ENCODE measurements around the gene OTOP3.
"Not testable (repeated sequence)": the region's sequence is repeated elsewhere in the genome, so short reads cannot be mapped to it uniquely, and the experiment has no call there.

Gene OTOP3

DNA sequence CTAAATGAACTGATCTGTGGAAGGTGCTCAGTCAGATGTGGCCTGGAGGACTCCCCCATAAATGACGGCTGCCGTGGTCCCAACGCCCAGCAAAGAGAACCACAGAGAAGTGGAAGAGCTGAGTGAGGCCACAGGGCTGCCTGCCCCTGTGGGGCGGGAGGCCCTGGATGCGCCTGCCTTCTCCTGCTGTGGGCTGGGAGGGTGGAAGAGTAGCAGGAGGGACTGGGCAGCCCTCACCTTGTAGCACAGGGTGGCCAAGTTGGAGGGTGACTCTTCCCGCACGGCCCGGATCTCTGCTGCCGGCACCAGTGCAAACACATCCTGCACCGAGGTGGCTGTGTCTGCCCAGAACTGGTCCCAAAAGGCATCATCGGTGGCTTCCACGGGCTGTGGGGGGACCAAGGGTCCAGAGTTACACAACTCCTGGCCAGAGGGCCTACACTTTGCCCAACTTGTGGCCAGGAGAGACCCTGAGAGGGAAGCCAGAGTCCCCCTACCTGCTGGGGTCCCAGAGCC, 28.6 kb downstream of the OTOP3 start:
- no peak overlapping the region for H3K9ac ChIP-seq (ENCODE audit: low read depth, low read length)
- no peaks in the 10 kb centered on the region for H3K9me3 ChIP-seq (ENCODE audit: control insufficient read depth, insufficient read depth, low read length)
- no peaks in the 10 kb centered on the region for H3K36me3 ChIP-seq (ENCODE audit: control insufficient read depth, insufficient read depth, low read length)
- no peak overlapping the region for H3K27ac ChIP-seq (ENCODE audit: low read depth, low read length)
- peaks cover 9% of the 10 kb centered on the region; the same call in 1 of the 2 replicates for H3K4me1 ChIP-seq (ENCODE audit: control insufficient read depth, insufficient read depth, low read length)
- peaks cover 4% of the 10 kb centered on the region; the same call in 1 of the 2 replicates for H3K27me3 ChIP-seq (ENCODE audit: control insufficient read depth, insufficient read depth, low read length)
- no peak overlapping the region for H3K4me3 ChIP-seq (ENCODE audit: low read depth, low read length)

DNA sequence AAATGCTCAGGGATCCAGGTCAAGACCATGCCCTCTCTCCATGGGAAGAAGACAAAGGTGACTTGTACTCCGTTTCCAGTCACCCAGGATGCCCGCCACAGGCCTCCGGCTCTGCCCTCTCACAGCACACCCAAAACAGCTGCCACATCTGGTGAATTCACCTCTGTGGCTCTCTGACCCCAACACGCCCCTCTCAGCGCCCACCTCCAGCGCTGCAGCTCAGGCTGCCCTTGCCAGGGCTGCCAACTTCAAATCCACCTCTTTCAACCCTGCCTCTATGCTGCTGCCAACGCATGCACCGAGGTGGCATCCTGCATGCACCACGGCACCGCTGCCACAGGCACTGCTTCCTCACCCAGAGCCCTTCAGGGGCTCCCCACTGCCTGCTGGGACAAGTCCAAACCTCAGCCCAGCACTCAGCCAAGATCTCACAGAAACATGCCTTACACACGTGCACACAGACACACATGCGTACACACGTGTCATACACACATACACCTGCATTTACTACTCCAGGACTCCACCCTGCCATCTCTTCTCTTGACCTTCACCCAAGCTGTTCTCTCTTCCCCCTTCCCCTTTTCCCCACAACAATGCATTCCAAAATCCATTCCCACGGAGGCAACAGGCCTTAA, 29.4 kb downstream of the OTOP3 start:
- Histone ChIP-seq H3K4me1 (ENCODE audit: control insufficient read depth, insufficient read depth, low read length) (peaks cover 9% of the 10 kb centered on the region; the same call in 1 of the 2 replicates), H3K9ac (ENCODE audit: low read depth, low read length) (no peak overlapping the region), H3K36me3 (ENCODE audit: control insufficient read depth, insufficient read depth, low read length) (no peaks in the 10 kb centered on the region), H3K27me3 (ENCODE audit: control insufficient read depth, insufficient read depth, low read length) (no peaks in the 10 kb centered on the region), H3K27ac (ENCODE audit: low read depth, low read length) (no peak overlapping the region), H3K4me3 (ENCODE audit: low read depth, low read length) (no peak overlapping the region), H3K9me3 (ENCODE audit: control insufficient read depth, insufficient read depth, low read length) (no peaks in the 10 kb centered on the region)

DNA sequence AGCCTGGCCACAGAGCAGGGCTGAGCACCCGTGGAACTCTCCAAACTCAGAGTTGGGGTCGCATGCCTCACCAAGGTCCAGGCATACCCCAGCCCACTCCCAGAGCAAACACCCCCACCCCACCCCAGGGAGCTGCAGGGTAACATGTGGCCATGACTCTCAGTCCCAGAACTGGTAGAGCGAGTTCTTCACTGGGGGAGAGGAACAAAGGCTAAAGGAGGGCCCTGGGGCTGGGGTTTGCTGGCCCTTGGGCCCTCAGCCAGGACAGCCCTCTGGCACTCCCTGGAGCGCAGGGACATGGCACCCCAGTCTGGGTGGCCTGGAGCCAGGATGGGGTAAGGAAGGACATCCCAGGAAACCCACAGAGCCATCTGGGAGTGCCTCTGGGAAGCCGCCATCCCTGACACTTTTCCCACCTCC, 32.7 kb downstream of the OTOP3 start:
- no peak overlapping the region for H3K9ac ChIP-seq (ENCODE audit: low read depth, low read length)

DNA sequence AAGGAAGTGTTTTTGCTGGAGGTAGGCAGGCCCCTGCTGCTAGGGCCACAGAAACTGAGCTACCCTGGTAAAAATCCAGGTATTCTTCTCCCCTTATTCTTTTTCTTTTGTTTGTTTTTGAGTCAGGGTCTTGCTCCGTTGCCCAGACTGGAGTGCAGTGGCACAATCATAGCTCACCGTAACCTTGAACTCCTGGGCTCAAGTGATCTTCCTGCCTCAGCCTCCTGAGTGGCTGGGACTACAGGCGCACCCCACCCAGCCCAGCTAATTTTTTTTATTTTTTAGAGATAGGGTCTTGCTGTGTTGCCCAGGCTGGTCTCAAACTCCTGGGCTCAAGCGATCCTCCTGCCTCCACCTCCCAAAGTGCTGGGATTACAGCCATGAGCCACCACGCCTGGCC, 33.8 kb downstream of the OTOP3 start:
- not testable (repeated sequence) for H3K4me3 ChIP-seq (ENCODE audit: low read depth, low read length); H3K4me1 ChIP-seq (ENCODE audit: control insufficient read depth, insufficient read depth, low read length); H3K9me3 ChIP-seq (ENCODE audit: control insufficient read depth, insufficient read depth, low read length); H3K27ac ChIP-seq (ENCODE audit: low read depth, low read length); H3K9ac ChIP-seq (ENCODE audit: low read depth, low read length); H3K36me3 ChIP-seq (ENCODE audit: control insufficient read depth, insufficient read depth, low read length)
- H3K27me3 ChIP-seq (ENCODE audit: control insufficient read depth, insufficient read depth, low read length), result peaks cover 39% of the 10 kb centered on the region

More for the DNA sequence above, 32.7 kb downstream of the OTOP3 start:
- no peak overlapping the region for H3K27ac ChIP-seq (ENCODE audit: low read depth, low read length)
- H3K36me3 ChIP-seq (ENCODE audit: control insufficient read depth, insufficient read depth, low read length), result no peaks in the 10 kb centered on the region
- H3K27me3 ChIP-seq (ENCODE audit: control insufficient read depth, insufficient read depth, low read length), result peaks cover 27% of the 10 kb centered on the region
- H3K9me3 ChIP-seq (ENCODE audit: control insufficient read depth, insufficient read depth, low read length), result no peaks in the 10 kb centered on the region
- H3K4me1 ChIP-seq (ENCODE audit: control insufficient read depth, insufficient read depth, low read length), result peaks cover 9% of the 10 kb centered on the region
- H3K4me3 ChIP-seq (ENCODE audit: low read depth, low read length), result no peak overlapping the region

DNA sequence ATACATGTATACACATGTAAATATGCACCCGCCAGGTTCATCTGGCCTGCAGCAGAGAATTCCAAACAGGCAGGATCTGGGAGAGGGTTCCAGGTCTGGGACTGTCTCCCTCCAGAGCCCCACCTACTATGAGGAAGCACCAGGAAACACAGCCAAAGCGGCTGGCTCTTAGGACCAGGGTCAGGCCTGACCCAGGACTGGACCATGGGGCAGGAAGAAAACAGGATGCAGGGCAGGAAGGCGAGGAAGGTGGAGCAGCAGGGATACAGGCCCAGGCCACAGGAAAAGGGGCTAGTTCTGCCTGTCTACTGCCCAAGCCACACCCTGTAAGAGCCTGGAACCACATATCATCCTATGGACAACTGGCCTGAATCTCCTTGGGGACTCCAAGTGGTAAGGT, 34.7 kb downstream of the OTOP3 start:
- peaks cover 9% of the 10 kb centered on the region for H3K4me1 ChIP-seq (ENCODE audit: control insufficient read depth, insufficient read depth, low read length)
- H3K27ac ChIP-seq (ENCODE audit: low read depth, low read length), result no peak overlapping the region
- H3K36me3 ChIP-seq (ENCODE audit: control insufficient read depth, insufficient read depth, low read length), result no peaks in the 10 kb centered on the region
- H3K9ac ChIP-seq (ENCODE audit: low read depth, low read length), result no peak overlapping the region
- peaks cover 48% of the 10 kb centered on the region for H3K27me3 ChIP-seq (ENCODE audit: control insufficient read depth, insufficient read depth, low read length)
- H3K9me3 ChIP-seq (ENCODE audit: control insufficient read depth, insufficient read depth, low read length), result no peaks in the 10 kb centered on the region
- no peak overlapping the region for H3K4me3 ChIP-seq (ENCODE audit: low read depth, low read length)

DNA sequence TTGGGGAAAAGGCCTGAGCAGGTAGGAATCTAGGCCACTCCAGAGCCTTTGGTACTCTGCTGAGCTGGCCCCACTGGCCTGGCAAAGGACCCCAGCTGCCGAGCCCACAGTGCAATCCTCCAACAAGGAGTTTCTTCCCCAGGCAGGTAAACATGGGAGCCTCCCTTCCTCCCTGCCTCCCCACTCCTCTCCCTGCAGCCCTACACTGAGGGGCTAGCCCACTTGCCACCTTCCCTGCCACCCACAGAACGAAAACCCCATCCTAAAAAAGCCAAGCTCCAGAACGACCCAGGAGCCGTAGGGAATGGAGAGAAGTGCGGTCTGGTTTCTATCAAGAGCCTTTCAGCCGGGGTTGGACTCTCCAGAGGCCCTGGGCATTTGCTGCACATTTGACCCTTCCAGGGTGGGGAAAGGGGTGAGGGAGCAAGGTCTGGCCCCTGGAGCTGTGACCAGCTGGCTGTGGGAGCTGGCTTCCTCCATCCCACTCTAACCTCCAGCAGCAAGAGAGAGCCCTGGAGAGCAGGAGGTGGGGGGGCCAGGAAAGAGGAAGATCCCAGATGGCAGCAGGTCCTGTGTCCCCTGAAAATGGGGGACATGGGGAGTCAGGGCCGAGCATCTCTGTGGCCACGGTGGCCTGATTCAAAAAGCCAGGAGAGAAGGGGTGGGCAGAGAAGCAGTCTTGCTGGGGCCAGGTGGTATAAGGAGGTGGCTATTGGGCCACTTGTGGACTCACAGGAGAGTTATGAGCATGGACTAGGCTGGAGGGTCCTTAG, 35.6 kb downstream of the OTOP3 start:
- H3K4me3 ChIP-seq (ENCODE audit: low read depth, low read length), result peak overlapping the region; percentile 69; the same call in 1 of the 2 replicates
- H3K27me3 ChIP-seq (ENCODE audit: control insufficient read depth, insufficient read depth, low read length), result peaks cover 49% of the 10 kb centered on the region

DNA sequence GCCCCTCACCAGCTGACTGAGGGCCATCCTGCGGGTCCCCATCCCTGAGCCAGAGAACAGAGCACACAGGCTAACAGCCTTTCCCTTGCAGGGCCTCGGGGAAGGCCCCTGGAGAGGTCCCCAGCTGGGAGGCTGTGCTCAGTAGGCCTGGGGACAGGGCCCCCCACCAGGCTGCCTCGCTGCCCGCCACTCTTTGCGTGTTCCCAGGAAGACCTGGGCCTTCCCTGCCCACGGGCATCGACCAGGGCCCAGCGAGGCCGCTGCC, 36.1 kb downstream of the OTOP3 start:
- no peaks in the 10 kb centered on the region for H3K36me3 ChIP-seq (ENCODE audit: control insufficient read depth, insufficient read depth, low read length)
- peaks cover 9% of the 10 kb centered on the region for H3K4me1 ChIP-seq (ENCODE audit: control insufficient read depth, insufficient read depth, low read length)
- peak overlapping the region; percentile 69 for H3K4me3 ChIP-seq (ENCODE audit: low read depth, low read length)
- no peak overlapping the region for H3K9ac ChIP-seq (ENCODE audit: low read depth, low read length)
- H3K9me3 ChIP-seq (ENCODE audit: control insufficient read depth, insufficient read depth, low read length), result no peaks in the 10 kb centered on the region
- H3K27ac ChIP-seq (ENCODE audit: low read depth, low read length), result no peak overlapping the region
- H3K27me3 ChIP-seq (ENCODE audit: control insufficient read depth, insufficient read depth, low read length), result peaks cover 49% of the 10 kb centered on the region

More for the DNA sequence above, 35.6 kb downstream of the OTOP3 start:
- Histone ChIP-seq H3K4me1 (ENCODE audit: control insufficient read depth, insufficient read depth, low read length) (peaks cover 9% of the 10 kb centered on the region), H3K27ac (ENCODE audit: low read depth, low read length) (no peak overlapping the region), H3K9me3 (ENCODE audit: control insufficient read depth, insufficient read depth, low read length) (no peaks in the 10 kb centered on the region), H3K9ac (ENCODE audit: low read depth, low read length) (no peak overlapping the region), H3K36me3 (ENCODE audit: control insufficient read depth, insufficient read depth, low read length) (no peaks in the 10 kb centered on the region)

DNA sequence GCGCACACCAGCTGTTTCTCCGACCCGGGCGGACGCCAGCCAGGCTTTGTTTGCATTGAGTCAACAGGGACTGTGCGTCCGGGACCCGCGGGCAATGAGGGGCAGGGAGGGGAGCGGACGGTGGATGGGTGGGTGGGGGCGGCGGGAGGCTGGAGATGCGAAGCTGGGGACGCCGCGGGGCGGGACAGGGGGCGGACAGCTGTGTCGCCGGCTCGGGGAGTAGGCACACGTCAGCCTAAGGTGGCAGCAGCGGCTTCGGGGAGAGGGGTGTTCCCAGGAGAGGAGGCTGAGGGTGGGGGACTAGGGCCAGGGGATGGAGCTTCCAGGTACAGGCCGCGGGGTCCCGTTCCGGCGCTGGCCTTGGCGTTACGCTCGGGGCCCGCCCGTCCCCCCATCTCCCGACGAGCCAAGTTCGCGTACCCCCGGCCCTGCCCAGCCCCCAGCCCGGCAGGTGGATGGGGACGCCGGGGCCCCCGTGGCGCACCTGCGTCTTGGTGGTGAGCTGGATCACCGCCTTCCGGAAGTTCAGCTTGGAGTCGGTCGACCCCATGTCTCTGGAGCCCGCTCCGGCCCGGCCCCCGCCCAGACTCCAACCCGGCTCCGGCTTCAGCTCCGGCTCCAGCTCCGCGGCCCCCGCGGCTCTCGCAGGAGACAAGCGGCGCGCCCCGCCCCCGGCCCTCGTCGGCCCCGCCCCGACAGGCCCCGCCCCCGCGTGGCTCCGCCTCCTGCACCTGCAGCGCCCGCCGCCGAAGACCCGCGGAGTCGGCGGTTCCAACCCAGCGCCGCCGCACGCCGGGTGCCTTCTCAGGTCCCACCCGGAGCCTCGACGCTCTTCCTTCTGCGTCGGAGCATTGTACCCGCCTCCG, 36.6 kb downstream of the OTOP3 start, which contains the start of gene HID1:
TSS of gene HID1 (minus strand) at position 653 of the 866 bp plus-strand sequence. CDS start at position 550, 103 bp downstream.
- Histone ChIP-seq H3K27me3 (ENCODE audit: control insufficient read depth, insufficient read depth, low read length) (peaks cover 49% of the 10 kb centered on the region), H3K36me3 (ENCODE audit: control insufficient read depth, insufficient read depth, low read length) (no peaks in the 10 kb centered on the region), H3K4me1 (ENCODE audit: control insufficient read depth, insufficient read depth, low read length) (peaks cover 9% of the 10 kb centered on the region), H3K27ac (ENCODE audit: low read depth, low read length) (no peak within 1 kb of the TSS), H3K4me3 (ENCODE audit: low read depth, low read length) (peak within 1 kb of the TSS; percentile 69), H3K9me3 (ENCODE audit: control insufficient read depth, insufficient read depth, low read length) (no peaks in the 10 kb centered on the region), H3K9ac (ENCODE audit: low read depth, low read length) (no peak within 1 kb of the TSS)

DNA sequence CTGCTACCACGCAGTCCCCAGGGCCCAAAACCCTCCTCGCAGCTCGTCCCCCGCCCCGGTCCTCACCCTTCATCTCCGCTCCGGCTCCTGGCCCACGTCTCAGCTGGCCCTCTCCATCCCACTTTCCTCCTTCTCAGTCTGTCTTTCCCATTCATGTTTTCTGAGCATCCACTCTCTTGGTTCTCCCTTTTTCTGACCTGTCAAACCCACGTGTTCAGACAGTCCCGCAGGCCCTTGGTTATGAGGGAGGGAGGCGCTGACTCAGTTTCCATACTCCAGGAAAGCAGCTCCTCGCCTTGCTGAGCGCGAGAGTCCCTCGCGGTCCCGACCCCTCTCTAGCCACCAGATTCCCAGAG, 37.3 kb downstream of the OTOP3 start:
- H3K9ac ChIP-seq (ENCODE audit: low read depth, low read length), result no peak overlapping the region
- H3K4me3 ChIP-seq (ENCODE audit: low read depth, low read length), result peak overlapping the region; percentile 69
- peaks cover 9% of the 10 kb centered on the region for H3K4me1 ChIP-seq (ENCODE audit: control insufficient read depth, insufficient read depth, low read length)
- no peak overlapping the region for H3K27ac ChIP-seq (ENCODE audit: low read depth, low read length)
- H3K36me3 ChIP-seq (ENCODE audit: control insufficient read depth, insufficient read depth, low read length), result no peaks in the 10 kb centered on the region
- H3K27me3 ChIP-seq (ENCODE audit: control insufficient read depth, insufficient read depth, low read length), result peaks cover 49% of the 10 kb centered on the region
- no peaks in the 10 kb centered on the region for H3K9me3 ChIP-seq (ENCODE audit: control insufficient read depth, insufficient read depth, low read length)

DNA sequence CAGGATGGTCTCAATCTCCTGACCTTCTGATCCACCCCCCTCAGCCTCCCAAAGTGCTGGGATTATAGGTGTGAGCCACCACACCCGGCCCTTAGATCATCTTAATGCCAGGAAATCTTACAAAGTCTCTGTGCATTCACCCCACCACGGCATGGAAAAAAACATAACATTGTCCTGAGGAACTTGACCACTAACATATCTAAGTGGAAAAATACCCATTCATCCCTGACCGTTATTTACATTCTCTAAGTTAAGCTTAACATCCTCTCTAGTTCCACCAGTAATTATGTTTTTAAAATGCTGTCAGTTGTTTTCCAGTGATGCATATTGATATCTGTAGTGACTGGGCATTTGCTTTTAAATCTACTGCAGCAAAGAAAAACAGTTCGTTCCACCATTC, 40.2 kb downstream of the OTOP3 start:
- H3K4me1 ChIP-seq (ENCODE audit: control insufficient read depth, insufficient read depth, low read length), result no peaks in the 10 kb centered on the region; the same call in 1 of the 2 replicates
- H3K9me3 ChIP-seq (ENCODE audit: control insufficient read depth, insufficient read depth, low read length), result no peaks in the 10 kb centered on the region
- H3K27me3 ChIP-seq (ENCODE audit: control insufficient read depth, insufficient read depth, low read length), result peaks cover 44% of the 10 kb centered on the region
- no peak overlapping the region for H3K27ac ChIP-seq (ENCODE audit: low read depth, low read length)
- H3K36me3 ChIP-seq (ENCODE audit: control insufficient read depth, insufficient read depth, low read length), result no peaks in the 10 kb centered on the region
- no peak overlapping the region for H3K4me3 ChIP-seq (ENCODE audit: low read depth, low read length)
- H3K9ac ChIP-seq (ENCODE audit: low read depth, low read length), result no peak overlapping the region
